CD14-positive monocyte (primary cell): Measurements from ENCODE around the gene RPS6KA2. TPM values are rescaled to one million over a fixed set of nuclear protein-coding genes. Genes with fewer than 3 reads are reported as not detected.

Experiments
- DNase-seq, 3 donors: peaks; one replicate each; pipeline ENCODE4 v3.0.0-alpha.2; 2011 to 2022
- H2AFZ ChIP-seq: 2 replicates; pipeline ENCODE4 v1.6.0; 2012; ENCODE audit warnings: mild to moderate bottlenecking, low read depth, low read length, inconsistent platforms; ENCODE audit not compliant: insufficient read depth, poor library complexity, severe bottlenecking
- H3K27ac ChIP-seq, 2 donors: 1 replicate in 1 of 2; 2 replicates in 1 of 2; pipeline ENCODE4 v1.5.1; 2012 to 2013; ENCODE audit warnings: low read length in 2 of 2, control low read depth in 1 of 2, inconsistent platforms in 1 of 2, low read depth in 1 of 2, mild to moderate bottlenecking in 1 of 2
- H3K27me3 ChIP-seq, 2 donors: one replicate each; pipeline versions ENCODE4 v1.6.0 to v1.6.1; 2011 to 2013; ENCODE audit warnings: low read length in 2 of 2; ENCODE audit not compliant: control insufficient read depth in 2 of 2, insufficient read depth in 2 of 2
- H3K36me3 ChIP-seq, 2 donors: replicated peaks in 1 of 2; 1 replicate in 1 of 2; 2 replicates in 1 of 2; pipeline versions ENCODE4 v1.5.1 to v1.6.1; 2012 to 2013; ENCODE audit warnings: low read length in 2 of 2, control low read depth in 1 of 2, inconsistent platforms in 1 of 2, mild to moderate bottlenecking in 1 of 2; ENCODE audit not compliant: insufficient read depth in 2 of 2, control insufficient read depth in 1 of 2
- H3K4me1 ChIP-seq, 2 donors: 1 replicate in 1 of 2; 2 replicates in 1 of 2; pipeline versions ENCODE4 v1.5.1 to v1.6.1; 2012 to 2013; ENCODE audit warnings: low read length in 2 of 2, control low read depth in 1 of 2, inconsistent platforms in 1 of 2, mild to moderate bottlenecking in 1 of 2, moderate library complexity in 1 of 2; ENCODE audit not compliant: insufficient read depth in 2 of 2, control insufficient read depth in 1 of 2
- H3K4me2 ChIP-seq: replicated peaks from 2 replicates; pipeline ENCODE3; 2012; ENCODE audit warnings: low read length, moderate library complexity, mild to moderate bottlenecking; ENCODE audit not compliant: poor library complexity, severe bottlenecking; ENCODE audit errors: extremely low read depth
- H3K4me3 ChIP-seq, 3 experiments: fragments of 200-600 bp in 1 of 3; sonication (generic) in 1 of 3; replicated peaks in 1 of 3; 1 replicate in 2 of 3; 2 replicates in 1 of 3; pipeline ENCODE4 v1.5.1; 2011 to 2013; ENCODE audit warnings: low read length in 3 of 3, mild to moderate bottlenecking in 3 of 3, control low read depth in 2 of 3, low read depth in 2 of 3, inconsistent platforms in 1 of 3, moderate library complexity in 1 of 3
- H3K79me2 ChIP-seq: 2 replicates; pipeline ENCODE4 v1.6.0; 2012; ENCODE audit warnings: mild to moderate bottlenecking, control low read depth, inconsistent platforms, low read length, moderate library complexity; ENCODE audit not compliant: insufficient read depth
- H3K9ac ChIP-seq: 2 replicates; pipeline ENCODE4 v1.6.0; 2017; ENCODE audit warnings: low read length, mild to moderate bottlenecking; ENCODE audit not compliant: insufficient read depth, poor library complexity, severe bottlenecking
- H3K9me3 ChIP-seq, 2 donors: replicated peaks in 1 of 2; 1 replicate in 1 of 2; 2 replicates in 1 of 2; pipeline versions ENCODE4 v1.5.1 to v1.6.1; 2012 to 2013; ENCODE audit warnings: low read length in 2 of 2, control low read depth in 1 of 2; ENCODE audit not compliant: control insufficient read depth in 1 of 2, insufficient read depth in 1 of 2
- H4K20me1 ChIP-seq: 2 replicates; pipeline ENCODE4 v1.6.0; 2012; ENCODE audit warnings: mild to moderate bottlenecking, low read length, control low read depth, moderate library complexity; ENCODE audit not compliant: insufficient read depth
- H3K27ac Mint-ChIP-seq, 7 donors: one replicate each; pipeline ENCODE4 v1.8.0; 2020; ENCODE audit warnings: mild to moderate bottlenecking in 7 of 7, mixed read lengths in 7 of 7, moderate library complexity in 6 of 7, inconsistent platforms in 2 of 7
- H3K27me3 Mint-ChIP-seq, 3 donors: one replicate each; pipeline ENCODE4 v1.8.0; 2021 to 2022; ENCODE audit warnings: low read depth in 3 of 3, mild to moderate bottlenecking in 3 of 3, mixed read lengths in 3 of 3, moderate library complexity in 3 of 3, inconsistent platforms in 1 of 3
- H3K36me3 Mint-ChIP-seq, 2 donors: one replicate each; pipeline ENCODE4 v1.8.0; 2020; ENCODE audit warnings: mixed read lengths in 2 of 2, inconsistent platforms in 1 of 2, mild to moderate bottlenecking in 1 of 2
- H3K4me1 Mint-ChIP-seq: one replicate; pipeline ENCODE4 v1.8.0; 2020; ENCODE audit warnings: mild to moderate bottlenecking, mixed read lengths
- H3K4me3 Mint-ChIP-seq, 2 donors: one replicate each; pipeline ENCODE4 v1.8.0; 2020; ENCODE audit warnings: mild to moderate bottlenecking in 2 of 2, mixed read lengths in 2 of 2, moderate library complexity in 1 of 2
- H3K9me3 Mint-ChIP-seq, 7 donors: one replicate each; pipeline ENCODE4 v1.8.0; 2020 to 2022; ENCODE audit warnings: mixed read lengths in 7 of 7, mild to moderate bottlenecking in 6 of 7, moderate library complexity in 6 of 7, inconsistent platforms in 2 of 7
- CTCF ChIP-seq: fragments of 200-600 bp; IDR thresholded peaks from one replicate; pipeline ENCODE4 v1.8.0; 2022; ENCODE audit warnings: antibody characterized with exemption, mild to moderate bottlenecking
- WGBS: methylation state at CpG from one replicate; pipeline ENCODE4 v1.1.5; 2013; ENCODE audit warnings: missing lambda C conversion rate; ENCODE audit not compliant: insufficient coverage; 5-methylcytosine and 5-hydroxymethylcytosine counted together
- intact Hi-C, 2 donors: fragments of 100-400 bp; cut with micrococcal nuclease; formaldehyde crosslinking; loops; one replicate each; pipeline versions ENCODE4 v1.15.0 to v1.15.1; 2023
- polyA plus RNA-seq, 3 donors: library from polyadenylated mRNA; depleted of rRNA in 1 of 3; unstranded in 2 of 3; stranded (reverse) in 1 of 3; fragments of 300-500 nt in 2 of 3; fragments of >200 nt in 1 of 3; fragmentation: Illumina TruSeq in 2 of 3; gene quantifications; 1 replicate in 2 of 3; 2 replicates in 1 of 3; pipeline ENCODE4 v1.2.3, GENCODE V29; 2012 to 2021

Gene RPS6KA2
- polyA plus RNA-seq, 3 donors: 1.4 to 3.1 (median 1.9) TPM

GRCh38 chr6:166670013-166670412 lies 43.0 kb upstream of the RPS6KA2 start:
- no peak for TF ChIP-seq CTCF
- intact Hi-C loops: no loop called here
- H3K4me3 ChIP-seq: no peak overlapping the region
- peaks cover 5 to 24% of the 10 kb centered on the region in 2 donors for H3K27me3 ChIP-seq
- Mint-ChIP-seq H3K27ac (no peak overlapping the region), H3K4me1 (no peaks in the 10 kb centered on the region), H3K4me3 (no peak overlapping the region), H3K9me3 (peaks cover 0 to 2% (median 0%) of the 10 kb centered on the region in 7 donors), H3K36me3 (no peaks in the 10 kb centered on the region), H3K27me3 (peaks cover 25 to 28% (median 26%) of the 10 kb centered on the region in 3 donors)
- WGBS: no CpG with 5 or more reads among the region's 9 CpGs
- DNase-seq: no peak
- no peaks in the 10 kb centered on the region for H3K36me3 ChIP-seq
- no peak overlapping the region for H3K4me2 ChIP-seq
- H3K9ac ChIP-seq: no peak overlapping the region
- H3K9me3 ChIP-seq: no peaks in the 10 kb centered on the region
- no peak overlapping the region for H2AFZ ChIP-seq
- H3K79me2 ChIP-seq: no peaks in the 10 kb centered on the region
- no peaks in the 10 kb centered on the region for H4K20me1 ChIP-seq
- H3K4me1 ChIP-seq: no peaks in the 10 kb centered on the region
- no peak overlapping the region for H3K27ac ChIP-seq

- peaks cover 2% of the 10 kb centered on the region for H3K4me1 Mint-ChIP-seq
- peaks cover 5 to 20% of the 10 kb centered on the region in 2 donors for H3K27me3 ChIP-seq
- peaks cover 0 to 2% (median 0%) of the 10 kb centered on the region in 7 donors for H3K9me3 Mint-ChIP-seq
- TF ChIP-seq CTCF: no peak
- no peak overlapping the region for H3K4me3 Mint-ChIP-seq
- H3K27me3 Mint-ChIP-seq: peaks cover 18 to 28% (median 19%) of the 10 kb centered on the region in 3 donors
- no peak overlapping the region for H2AFZ ChIP-seq
- no peak overlapping the region for H3K4me3 ChIP-seq
- H3K9me3 ChIP-seq: no peaks in the 10 kb centered on the region
- no peak overlapping the region for H3K27ac ChIP-seq
- H3K27ac Mint-ChIP-seq: no peak overlapping the region
- no peak overlapping the region for H3K4me2 ChIP-seq
- no peaks in the 10 kb centered on the region for H4K20me1 ChIP-seq
- 93% methylated on average over 12 of the region's 18 CpGs for WGBS
- no peaks in the 10 kb centered on the region for H3K36me3 ChIP-seq
- no peak for DNase-seq
- no peak overlapping the region for H3K9ac ChIP-seq
- no peaks in the 10 kb centered on the region for H3K4me1 ChIP-seq
- intact Hi-C loops: no loop called here
- H3K36me3 Mint-ChIP-seq: no peaks in the 10 kb centered on the region
- no peaks in the 10 kb centered on the region for H3K79me2 ChIP-seq
These were observed 41.0 kb upstream of the RPS6KA2 start for GRCh38 chr6:166667796-166668610.
